22Rv1 (cell line): ENCODE results near the gene MED29.

Source experiments
- ZFX ChIP-seq: fragments of 450-650 bp; IDR thresholded peaks from 2 replicates; pipeline ENCODE4 v1.6.1; 2017; ENCODE audit warnings: antibody characterized with exemption, borderline replicate concordance
- TF ChIP-seq, protein P1 (sequence below): fragments of 450-650 bp; IDR thresholded peaks from 2 replicates; pipeline ENCODE4 v1.5.1; 2017; ENCODE audit warnings: mild to moderate bottlenecking

DNA sequence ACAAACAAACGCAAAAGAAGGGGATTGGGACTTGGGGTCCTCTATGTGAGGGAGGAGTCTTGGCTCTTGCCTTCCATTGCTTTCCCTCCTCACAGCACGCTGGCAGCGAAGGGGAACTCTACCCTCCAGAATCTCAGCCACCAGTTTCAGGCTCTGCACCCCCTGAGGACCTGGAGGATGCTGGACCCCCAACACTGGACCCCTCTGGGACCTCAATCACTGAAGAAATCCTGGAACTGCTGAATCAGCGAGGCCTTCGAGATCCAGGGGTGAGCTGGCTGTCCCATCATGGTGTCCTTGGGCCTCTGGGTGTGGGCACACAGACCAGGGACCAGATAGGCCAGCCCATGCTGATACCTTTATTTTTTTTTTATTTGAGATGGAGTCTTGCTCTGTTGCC is 30.8 kb downstream of the MED29 start:
- TF ChIP-seq, protein P1, sequence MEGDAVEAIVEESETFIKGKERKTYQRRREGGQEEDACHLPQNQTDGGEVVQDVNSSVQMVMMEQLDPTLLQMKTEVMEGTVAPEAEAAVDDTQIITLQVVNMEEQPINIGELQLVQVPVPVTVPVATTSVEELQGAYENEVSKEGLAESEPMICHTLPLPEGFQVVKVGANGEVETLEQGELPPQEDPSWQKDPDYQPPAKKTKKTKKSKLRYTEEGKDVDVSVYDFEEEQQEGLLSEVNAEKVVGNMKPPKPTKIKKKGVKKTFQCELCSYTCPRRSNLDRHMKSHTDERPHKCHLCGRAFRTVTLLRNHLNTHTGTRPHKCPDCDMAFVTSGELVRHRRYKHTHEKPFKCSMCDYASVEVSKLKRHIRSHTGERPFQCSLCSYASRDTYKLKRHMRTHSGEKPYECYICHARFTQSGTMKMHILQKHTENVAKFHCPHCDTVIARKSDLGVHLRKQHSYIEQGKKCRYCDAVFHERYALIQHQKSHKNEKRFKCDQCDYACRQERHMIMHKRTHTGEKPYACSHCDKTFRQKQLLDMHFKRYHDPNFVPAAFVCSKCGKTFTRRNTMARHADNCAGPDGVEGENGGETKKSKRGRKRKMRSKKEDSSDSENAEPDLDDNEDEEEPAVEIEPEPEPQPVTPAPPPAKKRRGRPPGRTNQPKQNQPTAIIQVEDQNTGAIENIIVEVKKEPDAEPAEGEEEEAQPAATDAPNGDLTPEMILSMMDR = no peak
- TF ChIP-seq ZFX = no peak
